ENCODE measurements around the gene NECAP2.
"Not testable (repeated sequence)": the region's sequence is repeated elsewhere in the genome, so short reads cannot be mapped to it uniquely, and the experiment has no call there.

The NECAP2 gene

GRCh38 chr1:16446116-16446515 lies 5.6 kb downstream of the NECAP2 start:
- Mint-ChIP-seq H3K9me3 (no peaks in the 10 kb centered on the region), H3K36me3 (ENCODE audit: low read depth) (peaks cover 57% of the 10 kb centered on the region), H3K4me3 (no peak overlapping the region), H3K27ac (no peak overlapping the region), H3K4me1 (peaks cover 10% of the 10 kb centered on the region), H3K27me3 (ENCODE audit: low read depth) (no peaks in the 10 kb centered on the region)
- TF ChIP-seq CTCF (IDR thresholded peaks at IDR 0.05; ENCODE audit: unreplicated experiment in 3 of 3): no peak

GRCh38 chr1:16447641-16448040 lies 7.1 kb downstream of the NECAP2 start:
- no peaks in the 10 kb centered on the region for H3K9me3 Mint-ChIP-seq
- H3K27ac Mint-ChIP-seq: no peak overlapping the region
- peaks cover 67% of the 10 kb centered on the region for H3K36me3 Mint-ChIP-seq (ENCODE audit: low read depth)
- H3K4me1 Mint-ChIP-seq: peaks cover 4% of the 10 kb centered on the region
- no peaks in the 10 kb centered on the region for H3K27me3 Mint-ChIP-seq (ENCODE audit: low read depth)
- no peak for TF ChIP-seq CTCF (IDR thresholded peaks at IDR 0.05; ENCODE audit: unreplicated experiment in 3 of 3)
- no peak overlapping the region for H3K4me3 Mint-ChIP-seq

GRCh38 chr1:16449065-16449464 lies 8.5 kb downstream of the NECAP2 start:
- Mint-ChIP-seq H3K27me3 (ENCODE audit: low read depth) (no peaks in the 10 kb centered on the region), H3K36me3 (ENCODE audit: low read depth) (peaks cover 65% of the 10 kb centered on the region), H3K4me1 (no peaks in the 10 kb centered on the region), H3K4me3 (no peak overlapping the region), H3K27ac (no peak overlapping the region), H3K9me3 (no peaks in the 10 kb centered on the region)
- no peak for TF ChIP-seq CTCF (IDR thresholded peaks at IDR 0.05; ENCODE audit: unreplicated experiment in 3 of 3)

- no peak for TF ChIP-seq CTCF (IDR thresholded peaks at IDR 0.05; ENCODE audit: unreplicated experiment in 3 of 3)
- Mint-ChIP-seq H3K4me1 (no peaks in the 10 kb centered on the region), H3K36me3 (ENCODE audit: low read depth) (peaks cover 61% of the 10 kb centered on the region), H3K4me3 (no peak overlapping the region), H3K27me3 (ENCODE audit: low read depth) (no peaks in the 10 kb centered on the region), H3K9me3 (no peaks in the 10 kb centered on the region), H3K27ac (no peak overlapping the region)
Observed at GRCh38 chr1:16449666-16450065, 9.1 kb downstream of the NECAP2 start.

GRCh38 chr1:16450863-16451481 lies 10.4 kb downstream of the NECAP2 start:
- Mint-ChIP-seq H3K27ac (no peak overlapping the region), H3K27me3 (ENCODE audit: low read depth) (no peaks in the 10 kb centered on the region), H3K4me3 (no peak overlapping the region), H3K36me3 (ENCODE audit: low read depth) (peaks cover 66% of the 10 kb centered on the region), H3K9me3 (no peaks in the 10 kb centered on the region), H3K4me1 (no peaks in the 10 kb centered on the region)
- TF ChIP-seq CTCF (IDR thresholded peaks at IDR 0.05; ENCODE audit: unreplicated experiment in 3 of 3): no peak

GRCh38 chr1:16451841-16452528 lies 11.5 kb downstream of the NECAP2 start:
- Mint-ChIP-seq H3K27me3 (ENCODE audit: low read depth) (no peaks in the 10 kb centered on the region), H3K27ac (no peak overlapping the region), H3K4me1 (no peaks in the 10 kb centered on the region), H3K4me3 (no peak overlapping the region), H3K9me3 (no peaks in the 10 kb centered on the region), H3K36me3 (ENCODE audit: low read depth) (peaks cover 73% of the 10 kb centered on the region)
- TF ChIP-seq CTCF (IDR thresholded peaks at IDR 0.05; ENCODE audit: unreplicated experiment in 3 of 3): no peak

GRCh38 chr1:16454909-16455308 lies 14.4 kb downstream of the NECAP2 start:
- H3K4me1 Mint-ChIP-seq; H3K9me3 Mint-ChIP-seq; H3K27ac Mint-ChIP-seq; H3K4me3 Mint-ChIP-seq; H3K27me3 Mint-ChIP-seq (ENCODE audit: low read depth): not testable (repeated sequence)
- H3K36me3 Mint-ChIP-seq (ENCODE audit: low read depth): peaks cover 58% of the 10 kb centered on the region

- not testable (repeated sequence) for H3K27ac Mint-ChIP-seq; H3K9me3 Mint-ChIP-seq; H3K4me3 Mint-ChIP-seq; H3K4me1 Mint-ChIP-seq; H3K27me3 Mint-ChIP-seq (ENCODE audit: low read depth)
- peaks cover 59% of the 10 kb centered on the region for H3K36me3 Mint-ChIP-seq (ENCODE audit: low read depth)
Observed at GRCh38 chr1:16456151-16456550, 15.6 kb downstream of the NECAP2 start.
